ENCODE measurements around the gene ABI1. TPM values are rescaled to one million over a fixed set of nuclear protein-coding genes. Genes with fewer than 3 reads are reported as not detected.

ABI1 gene
- total RNA-seq, 1 experiment from 2014 or later = 29.7 TPM

GRCh38 chr10:26832960-26833359 is 27.8 kb downstream of the ABI1 start:
- no peak overlapping the region for H3K4me3 ChIP-seq (ENCODE audit: insufficient read depth, low read depth, low read length)
- no peaks in the 10 kb centered on the region for H3K27me3 ChIP-seq (ENCODE audit: control insufficient read depth, insufficient read depth, low read length)
- DNase-seq = no peak
- H3K36me3 ChIP-seq (replicated peaks; ENCODE audit: control insufficient read depth, insufficient read depth, low read length) = no peaks in the 10 kb centered on the region

DNA sequence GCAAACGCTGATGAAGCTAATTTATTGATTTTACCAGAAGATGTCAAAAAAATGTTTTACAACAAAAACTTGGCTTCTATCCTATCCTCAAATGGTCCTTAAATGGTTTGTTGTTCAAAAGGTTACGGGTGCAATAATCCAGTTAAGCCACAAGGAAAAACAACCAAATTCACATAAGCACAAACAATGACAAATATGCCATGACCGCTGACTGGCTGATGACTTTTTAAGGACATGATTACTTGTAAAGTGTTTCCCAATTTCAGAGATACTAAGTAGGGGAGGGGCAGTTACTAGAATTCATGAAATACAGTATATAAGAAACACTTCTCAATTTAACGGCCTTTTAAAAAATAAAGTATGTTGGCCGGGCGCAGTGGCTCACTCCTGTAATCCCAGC is 28.8 kb downstream of the ABI1 start:
- Histone ChIP-seq H3K36me3 (replicated peaks; ENCODE audit: control insufficient read depth, insufficient read depth, low read length) (no peaks in the 10 kb centered on the region), H3K27me3 (ENCODE audit: control insufficient read depth, insufficient read depth, low read length) (no peaks in the 10 kb centered on the region), H3K4me3 (ENCODE audit: insufficient read depth, low read depth, low read length) (no peak overlapping the region)
- DNase-seq = no peak

- Histone ChIP-seq H3K27me3 (ENCODE audit: control insufficient read depth, insufficient read depth, low read length) (no peaks in the 10 kb centered on the region), H3K36me3 (replicated peaks; ENCODE audit: control insufficient read depth, insufficient read depth, low read length) (no peaks in the 10 kb centered on the region)
- no peak for DNase-seq
Measured at GRCh38 chr10:26829810-26830515, 30.8 kb downstream of the ABI1 start.

GRCh38 chr10:26824015-26824690 is 36.6 kb downstream of the ABI1 start:
- Histone ChIP-seq H3K36me3 (replicated peaks; ENCODE audit: control insufficient read depth, insufficient read depth, low read length) (no peaks in the 10 kb centered on the region), H3K27me3 (ENCODE audit: control insufficient read depth, insufficient read depth, low read length) (no peaks in the 10 kb centered on the region), H3K4me3 (ENCODE audit: insufficient read depth, low read depth, low read length) (no peak overlapping the region)
- DNase-seq = no peak

More at GRCh38 chr10:26829810-26830515, 30.8 kb downstream of the ABI1 start:
- H3K4me3 ChIP-seq (ENCODE audit: insufficient read depth, low read depth, low read length) = no peak overlapping the region

DNA sequence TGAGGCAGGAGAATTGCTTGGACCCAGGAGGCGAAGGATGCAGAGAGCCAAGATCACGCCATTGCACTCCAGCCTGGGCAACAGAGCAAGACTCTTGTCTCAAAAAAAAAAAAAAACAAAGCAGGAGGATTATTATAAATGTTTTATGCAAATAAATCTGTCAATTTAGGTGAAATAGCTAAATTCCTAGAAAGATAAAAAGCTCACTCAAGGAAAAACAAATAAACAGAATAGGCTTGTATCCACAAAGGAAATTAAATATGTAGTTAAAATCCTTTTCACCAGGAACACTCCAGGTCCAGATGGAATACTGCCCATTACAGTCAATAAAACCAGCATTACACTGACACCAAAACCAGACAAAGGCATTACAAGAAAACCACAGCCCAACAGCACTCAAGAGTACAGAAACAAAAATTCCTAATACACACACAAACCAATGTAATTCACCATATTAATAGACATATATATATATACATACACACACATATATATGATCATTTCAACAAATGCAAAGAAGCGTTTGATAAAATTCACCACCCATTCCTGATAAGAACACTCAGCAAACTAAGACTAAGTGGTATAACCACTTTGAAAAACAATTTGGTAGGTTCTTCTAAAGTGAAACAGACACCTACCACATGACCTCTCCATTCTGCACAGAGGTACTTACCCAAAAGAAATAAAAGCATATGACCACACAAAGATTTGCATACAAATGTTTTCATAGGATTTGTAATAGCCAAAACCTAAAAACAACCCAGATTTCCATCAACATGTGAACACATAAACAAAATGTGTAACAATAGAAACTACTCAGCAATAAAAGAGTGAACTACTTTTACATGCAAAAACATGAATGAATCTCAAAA is 38.8 kb downstream of the ABI1 start:
- no peak for DNase-seq
- Histone ChIP-seq H3K27me3 (ENCODE audit: control insufficient read depth, insufficient read depth, low read length) (no peaks in the 10 kb centered on the region), H3K36me3 (replicated peaks; ENCODE audit: control insufficient read depth, insufficient read depth, low read length) (no peaks in the 10 kb centered on the region), H3K4me3 (ENCODE audit: insufficient read depth, low read depth, low read length) (no peak overlapping the region)

DNA sequence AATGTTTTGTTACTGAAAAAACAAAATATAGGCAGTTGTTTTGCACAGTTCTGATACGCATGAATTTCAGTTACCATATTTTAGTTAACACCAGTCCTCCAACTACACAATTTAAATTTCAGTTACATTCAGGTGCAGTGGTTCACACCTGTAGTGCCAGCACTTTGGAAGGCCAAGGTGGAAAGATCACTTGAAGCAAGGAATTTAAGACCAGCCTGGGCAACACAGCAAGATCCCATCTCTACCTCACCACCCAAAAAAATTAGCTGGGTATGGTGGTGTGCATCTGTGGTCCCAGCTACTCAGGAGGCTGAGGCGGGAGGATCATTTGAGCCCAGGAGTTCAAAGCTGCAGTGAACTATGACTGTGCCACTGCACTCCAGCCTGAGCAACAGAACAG is 45.3 kb downstream of the ABI1 start:
- H3K4me3 ChIP-seq (ENCODE audit: insufficient read depth, low read depth, low read length) = no peak overlapping the region

GRCh38 chr10:26810435-26811026 is 50.2 kb downstream of the ABI1 start:
- H3K36me3 ChIP-seq (replicated peaks; ENCODE audit: control insufficient read depth, insufficient read depth, low read length) = no peaks in the 10 kb centered on the region
- no peak overlapping the region for H3K4me3 ChIP-seq (ENCODE audit: insufficient read depth, low read depth, low read length)
- DNase-seq = no peak
- H3K27me3 ChIP-seq (ENCODE audit: control insufficient read depth, insufficient read depth, low read length) = no peaks in the 10 kb centered on the region

More for the DNA sequence above, 45.3 kb downstream of the ABI1 start:
- no peaks in the 10 kb centered on the region for H3K27me3 ChIP-seq (ENCODE audit: control insufficient read depth, insufficient read depth, low read length)
- H3K36me3 ChIP-seq (replicated peaks; ENCODE audit: control insufficient read depth, insufficient read depth, low read length) = no peaks in the 10 kb centered on the region
- DNase-seq = no peak

- Histone ChIP-seq H3K27me3 (ENCODE audit: control insufficient read depth, insufficient read depth, low read length) (no peaks in the 10 kb centered on the region), H3K4me3 (ENCODE audit: insufficient read depth, low read depth, low read length) (no peak overlapping the region), H3K36me3 (replicated peaks; ENCODE audit: control insufficient read depth, insufficient read depth, low read length) (no peaks in the 10 kb centered on the region)
- no peak for DNase-seq
Measured at GRCh38 chr10:26809973-26810372, 50.8 kb downstream of the ABI1 start.

- Histone ChIP-seq H3K4me3 (ENCODE audit: insufficient read depth, low read depth, low read length) (no peak overlapping the region), H3K27me3 (ENCODE audit: control insufficient read depth, insufficient read depth, low read length) (no peaks in the 10 kb centered on the region), H3K36me3 (replicated peaks; ENCODE audit: control insufficient read depth, insufficient read depth, low read length) (no peaks in the 10 kb centered on the region)
- DNase-seq = no peak
Measured at GRCh38 chr10:26807532-26807931, 53.2 kb downstream of the ABI1 start.

DNA sequence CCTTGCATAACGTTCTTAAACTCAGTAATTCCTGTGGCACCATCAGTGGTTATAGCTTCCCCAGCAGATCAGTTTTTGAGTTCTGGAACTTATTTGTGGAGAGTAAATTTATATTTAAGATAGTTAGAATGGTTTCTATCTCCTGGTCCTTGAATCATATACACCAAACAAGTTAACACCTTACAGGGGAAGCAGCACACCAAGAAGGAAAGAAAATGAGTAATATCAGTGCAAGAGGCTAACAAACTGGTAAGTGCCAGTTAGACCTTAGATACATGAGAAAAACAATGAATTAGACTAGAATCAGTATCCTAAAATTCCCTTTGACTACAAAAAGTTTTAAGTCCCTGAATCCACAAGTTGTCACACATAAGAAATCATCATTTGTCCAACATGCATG is 54.2 kb downstream of the ABI1 start:
- DNase-seq = no peak
- no peaks in the 10 kb centered on the region for H3K36me3 ChIP-seq (replicated peaks; ENCODE audit: control insufficient read depth, insufficient read depth, low read length)
- H3K27me3 ChIP-seq (ENCODE audit: control insufficient read depth, insufficient read depth, low read length) = no peaks in the 10 kb centered on the region
- no peak overlapping the region for H3K4me3 ChIP-seq (ENCODE audit: insufficient read depth, low read depth, low read length)

DNA sequence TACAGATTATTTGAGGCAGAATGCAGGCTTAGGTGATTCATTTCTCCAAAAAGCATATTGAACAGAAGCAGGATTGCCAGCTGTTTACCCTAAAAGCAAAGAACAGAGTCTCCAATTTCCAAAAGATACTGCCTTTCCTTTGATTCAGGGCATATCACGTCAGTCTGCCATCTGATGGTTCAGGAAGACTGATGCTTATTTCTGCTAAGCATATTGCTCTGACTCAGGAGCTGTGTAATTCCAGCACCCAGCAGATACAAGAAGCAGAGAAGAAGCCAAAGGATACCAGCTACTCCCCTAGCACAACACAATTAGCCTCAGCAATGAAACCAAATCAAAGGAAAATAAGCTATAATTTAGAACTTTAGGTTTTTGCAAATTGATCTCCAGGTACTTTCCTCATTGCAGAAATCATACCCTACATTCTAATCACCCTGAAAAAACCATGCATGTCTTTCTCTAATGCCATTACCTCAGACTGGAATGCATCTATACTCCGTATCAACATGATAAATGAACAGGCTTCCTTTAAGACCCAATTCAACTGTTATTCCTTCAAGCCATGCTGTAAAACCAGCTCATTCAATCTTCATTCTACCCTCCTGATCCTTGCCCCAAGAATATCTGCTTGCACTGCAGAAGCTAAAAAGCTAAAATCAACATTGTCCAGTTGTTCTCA is 55.1 kb downstream of the ABI1 start:
- no peak for DNase-seq
- Histone ChIP-seq H3K4me3 (ENCODE audit: insufficient read depth, low read depth, low read length) (no peak overlapping the region), H3K27me3 (ENCODE audit: control insufficient read depth, insufficient read depth, low read length) (no peaks in the 10 kb centered on the region)

DNA sequence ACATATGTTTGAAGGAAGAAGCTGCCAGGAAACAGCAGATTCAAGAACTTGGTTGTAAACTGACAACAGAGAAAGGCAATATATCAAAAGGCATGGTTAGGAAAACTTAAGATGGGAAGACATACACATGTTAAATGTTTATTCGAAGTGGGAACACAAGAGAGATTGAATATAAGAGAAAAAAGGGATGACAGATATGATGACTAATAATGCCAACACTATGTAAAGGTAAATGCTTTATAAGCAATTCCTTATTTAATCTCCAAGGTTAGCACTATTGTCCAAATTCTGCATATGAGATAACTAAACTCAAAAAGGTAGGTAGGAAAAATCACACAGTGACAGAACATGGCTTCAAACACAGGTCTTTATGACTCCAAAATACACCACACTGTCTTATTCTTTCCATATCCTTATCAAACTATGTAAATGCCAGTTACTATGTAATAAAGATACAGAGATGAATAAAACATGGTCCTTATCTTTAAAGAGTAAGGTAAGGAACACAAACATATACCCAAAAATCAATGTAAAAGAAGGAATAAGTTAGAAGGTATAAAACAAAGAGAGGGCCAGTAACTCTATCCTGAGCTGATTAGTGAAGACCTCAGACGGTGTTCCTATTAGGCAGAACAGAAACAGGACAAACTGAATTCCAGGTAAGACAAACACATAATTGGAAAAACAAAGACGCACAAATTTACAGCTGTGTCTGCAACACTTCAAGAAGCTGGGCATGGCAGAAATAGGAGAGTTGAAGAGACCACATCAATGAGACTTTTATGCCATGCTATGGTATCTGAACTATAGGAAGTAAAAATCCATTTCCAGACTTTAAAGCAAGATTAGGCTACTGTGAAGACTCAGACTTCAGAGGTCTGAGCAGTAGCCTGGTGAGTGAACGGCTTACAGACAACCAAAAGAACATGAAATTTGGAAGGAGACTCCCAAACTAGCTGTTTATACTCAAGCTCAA is 56.1 kb downstream of the ABI1 start:
- H3K27me3 ChIP-seq (ENCODE audit: control insufficient read depth, insufficient read depth, low read length) = no peaks in the 10 kb centered on the region
- DNase-seq = no peak
- no peaks in the 10 kb centered on the region for H3K36me3 ChIP-seq (replicated peaks; ENCODE audit: control insufficient read depth, insufficient read depth, low read length)
- H3K4me3 ChIP-seq (ENCODE audit: insufficient read depth, low read depth, low read length) = no peak overlapping the region

More for the DNA sequence above, 55.1 kb downstream of the ABI1 start:
- H3K36me3 ChIP-seq (replicated peaks; ENCODE audit: control insufficient read depth, insufficient read depth, low read length) = no peaks in the 10 kb centered on the region

GRCh38 chr10:26803849-26804248 is 56.9 kb downstream of the ABI1 start:
- H3K36me3 ChIP-seq (replicated peaks; ENCODE audit: control insufficient read depth, insufficient read depth, low read length) = no peaks in the 10 kb centered on the region
- H3K4me3 ChIP-seq (ENCODE audit: insufficient read depth, low read depth, low read length) = no peak overlapping the region
- no peak for DNase-seq
- no peaks in the 10 kb centered on the region for H3K27me3 ChIP-seq (ENCODE audit: control insufficient read depth, insufficient read depth, low read length)
